Tibial artery (tissue), 4 donors: ENCODE results near the gene DNASE1L3.

Experiments
- DNase-seq, 2 donors: peaks; one replicate each; pipeline ENCODE4 v3.0.0-alpha.2; 2019
- H3K27ac ChIP-seq, 2 donors: fragments of 200-600 bp; sonication (generic) in 1 of 2; 1 replicate in 1 of 2; 2 replicates in 1 of 2; pipeline ENCODE4 v1.5.1; 2018 to 2019; ENCODE audit warnings: mild to moderate bottlenecking in 1 of 2
- H3K27me3 ChIP-seq, 2 donors: fragments of 200-600 bp; sonication (generic) in 1 of 2; one replicate each; pipeline versions ENCODE4 v1.5.1 to v1.6.0; 2016 to 2019
- H3K36me3 ChIP-seq, 3 donors: fragments of 200-600 bp; sonication (generic) in 2 of 3; one replicate each; pipeline ENCODE4 v1.5.1; 2016 to 2019; ENCODE audit warnings: mild to moderate bottlenecking in 2 of 3
- H3K4me1 ChIP-seq, 4 donors: fragments of 200-600 bp; sonication (generic) in 2 of 4; 1 replicate in 3 of 4; 2 replicates in 1 of 4; pipeline ENCODE4 v1.5.1; 2016 to 2019
- H3K4me3 ChIP-seq, 2 donors: fragments of 200-600 bp; sonication (generic) in 1 of 2; 1 replicate in 1 of 2; 2 replicates in 1 of 2; pipeline ENCODE4 v1.5.1; 2018 to 2019; ENCODE audit warnings: mild to moderate bottlenecking in 2 of 2
- H3K9me3 ChIP-seq, 3 donors: fragments of 200-600 bp; sonication (generic) in 1 of 3; one replicate each; pipeline ENCODE4 v1.5.1; 2016 to 2019
- CTCF ChIP-seq, 2 experiments: fragments of 200-600 bp in 1 of 2; fragments of 450-650 bp in 1 of 2; IDR thresholded peaks; one replicate each; pipeline ENCODE4 v1.5.1; 2017 to 2019; ENCODE audit warnings: antibody characterized with exemption in 2 of 2, mild to moderate bottlenecking in 1 of 2, moderate library complexity in 1 of 2
- intact Hi-C: fragments of 100-400 bp; cut with DNase I; formaldehyde crosslinking; loops from one replicate; pipeline ENCODE4 v1.15.0; 2023; ENCODE audit warnings: low total_unique reads

DNASE1L3 gene

GRCh38 chr3:58151637-58152036, 59.1 kb downstream of the DNASE1L3 start:
- intact Hi-C loops = no loop called here
- H3K4me3 ChIP-seq = no peak overlapping the region
- H3K27ac ChIP-seq = peak overlapping the region in 1 of 2 donors; percentile 22
- peaks cover 83 to 99% (median 93%) of the 10 kb centered on the region in 3 donors for H3K36me3 ChIP-seq
- no peaks in the 10 kb centered on the region for H3K9me3 ChIP-seq
- peaks cover 0 to 11% (median 0%) of the 10 kb centered on the region in 4 donors for H3K4me1 ChIP-seq
- H3K27me3 ChIP-seq = no peaks in the 10 kb centered on the region
- TF ChIP-seq CTCF (IDR thresholded peaks at IDR 0.05) = no peak
- DNase-seq = peak; percentile 48 to 82

- no peak overlapping the region for H3K4me3 ChIP-seq
- H3K4me1 ChIP-seq = peaks cover 0 to 11% (median 0%) of the 10 kb centered on the region in 4 donors
- H3K27me3 ChIP-seq = no peaks in the 10 kb centered on the region
- intact Hi-C loops = no loop called here
- TF ChIP-seq CTCF (IDR thresholded peaks at IDR 0.05) = no peak
- peak overlapping the region in 1 of 2 donors; percentile 1 for H3K27ac ChIP-seq
- DNase-seq = no peak
- peaks cover 83 to 99% (median 85%) of the 10 kb centered on the region in 3 donors for H3K36me3 ChIP-seq
- no peaks in the 10 kb centered on the region for H3K9me3 ChIP-seq
These were observed 60.0 kb downstream of the DNASE1L3 start for GRCh38 chr3:58150810-58151199.

GRCh38 chr3:58150130-58150809, 60.5 kb downstream of the DNASE1L3 start:
- intact Hi-C loops = no loop called here
- no peak for TF ChIP-seq CTCF (IDR thresholded peaks at IDR 0.05)
- H3K4me3 ChIP-seq = no peak overlapping the region
- H3K4me1 ChIP-seq = peaks cover 0 to 11% (median 0%) of the 10 kb centered on the region in 4 donors
- no peaks in the 10 kb centered on the region for H3K27me3 ChIP-seq
- H3K9me3 ChIP-seq = no peaks in the 10 kb centered on the region
- no peak for DNase-seq
- peak overlapping the region in 1 of 2 donors; percentile 1 for H3K27ac ChIP-seq
- peaks cover 85 to 99% (median 85%) of the 10 kb centered on the region in 3 donors for H3K36me3 ChIP-seq

- no peak for DNase-seq
- Histone ChIP-seq H3K4me1 (peaks cover 0 to 11% (median 0%) of the 10 kb centered on the region in 4 donors), H3K4me3 (no peak overlapping the region), H3K36me3 (peaks cover 78 to 98% (median 80%) of the 10 kb centered on the region in 3 donors), H3K27ac (no peak overlapping the region), H3K9me3 (no peaks in the 10 kb centered on the region), H3K27me3 (no peaks in the 10 kb centered on the region)
- intact Hi-C loops = no loop called here
- TF ChIP-seq CTCF (IDR thresholded peaks at IDR 0.05) = no peak
These were observed 62.7 kb downstream of the DNASE1L3 start for GRCh38 chr3:58148049-58148448.

GRCh38 chr3:58144478-58145325, 66.1 kb downstream of the DNASE1L3 start:
- intact Hi-C loops = no loop called here
- no peaks in the 10 kb centered on the region for H3K4me1 ChIP-seq
- H3K36me3 ChIP-seq = peaks cover 81 to 99% (median 85%) of the 10 kb centered on the region in 3 donors
- no peak overlapping the region for H3K4me3 ChIP-seq
- H3K27me3 ChIP-seq = no peaks in the 10 kb centered on the region
- no peak for DNase-seq
- H3K27ac ChIP-seq = no peak overlapping the region
- no peaks in the 10 kb centered on the region for H3K9me3 ChIP-seq
- no peak for TF ChIP-seq CTCF (IDR thresholded peaks at IDR 0.05)
